H1 (cell line): ENCODE results near the gene OPHN1. TPM values are rescaled to one million over a fixed set of nuclear protein-coding genes. Genes with fewer than 3 reads are reported as not detected.

Experiments
- CTCF ChIA-PET: fragments of 300-600 bp; sonication (Branson Sonifier 250); formaldehyde crosslinking; loops from one replicate; lab custom pipeline; 2021; ENCODE audit not compliant: partially characterized antibody; lab: Charles Lee
- POLR2A ChIA-PET: fragments of 300-600 bp; sonication (Branson Sonifier 250); formaldehyde crosslinking; loops from one replicate; lab custom pipeline; 2021; ENCODE audit warnings: inconsistent platforms; ENCODE audit not compliant: partially characterized antibody; lab: Charles Lee
- DNase-seq, 2 experiments: peaks; one replicate each; pipeline versions ENCODE4 v3.0.0 to v3.0.0-alpha.2; 2010 to 2022; ENCODE audit warnings: low spot score in 2 of 2, low read depth in 1 of 2, mixed read lengths in 1 of 2
- FAIRE-seq: peaks from 2 replicates; lab custom pipeline; 2011; peaks lifted over from hg19 to GRCh38; lab: Jason Lieb, UNC
- H2AFZ ChIP-seq: 2 replicates; pipeline ENCODE4 v1.8.1; 2012; ENCODE audit warnings: low read length, inconsistent platforms
- H2AK5ac ChIP-seq: 2 replicates; pipeline ENCODE4 v1.6.1; 2013; ENCODE audit warnings: low read depth, low read length
- H2BK120ac ChIP-seq: replicated peaks from 2 replicates; pipeline ENCODE3; 2013; ENCODE audit warnings: low read depth, low read length, inconsistent platforms
- H2BK12ac ChIP-seq: 2 replicates; pipeline ENCODE4 v1.6.1; 2013; ENCODE audit warnings: low read depth, low read length
- H2BK15ac ChIP-seq: 2 replicates; pipeline ENCODE4 v1.6.1; 2013; ENCODE audit warnings: low read length
- H2BK20ac ChIP-seq: 2 replicates; pipeline ENCODE4 v1.6.1; 2013; ENCODE audit warnings: low read length
- H2BK5ac ChIP-seq: 2 replicates; pipeline ENCODE4 v1.6.1; 2013; ENCODE audit warnings: low read depth, low read length
- H3K14ac ChIP-seq: 2 replicates; pipeline ENCODE4 v1.6.1; 2013; ENCODE audit warnings: inconsistent platforms; ENCODE audit not compliant: insufficient read length
- H3K18ac ChIP-seq: 2 replicates; pipeline ENCODE4 v1.6.1; 2013; ENCODE audit warnings: low read length; ENCODE audit errors: extremely low read depth
- H3K23ac ChIP-seq: 2 replicates; pipeline ENCODE4 v1.6.1; 2013; ENCODE audit warnings: inconsistent platforms; ENCODE audit not compliant: insufficient read length
- H3K23me2 ChIP-seq: 2 replicates; pipeline ENCODE4 v1.6.1; 2013; ENCODE audit warnings: low read depth, low read length
- H3K27ac ChIP-seq: 2 replicates; pipeline ENCODE4 v1.6.1; 2011; ENCODE audit warnings: low read depth, low read length, inconsistent platforms
- H3K27me3 ChIP-seq, 4 experiments: replicated peaks in 1 of 4; 1 replicate in 1 of 4; 2 replicates in 3 of 4; pipeline versions ENCODE4 v1.6.1 to v1.8.1; 2011 to 2013; ENCODE audit warnings: low read length in 3 of 4, mild to moderate bottlenecking in 3 of 4, inconsistent platforms in 2 of 4, mixed read lengths in 2 of 4, moderate library complexity in 1 of 4; ENCODE audit not compliant: control insufficient read depth in 3 of 4, insufficient read depth in 3 of 4; ENCODE audit errors: extremely low read depth in 1 of 4
- H3K36me3 ChIP-seq, 4 experiments: 2 replicates each; pipeline versions ENCODE4 v1.6.1 to v1.8.1; 2011 to 2013; ENCODE audit warnings: mild to moderate bottlenecking in 4 of 4, low read length in 3 of 4, moderate library complexity in 2 of 4, control low read depth in 1 of 4, inconsistent platforms in 1 of 4; ENCODE audit not compliant: insufficient read depth in 4 of 4, control insufficient read depth in 2 of 4
- H3K4ac ChIP-seq: replicated peaks from 2 replicates; pipeline ENCODE3; 2013; ENCODE audit warnings: low read length, low read depth, mixed read lengths, inconsistent platforms; ENCODE audit not compliant: insufficient read length
- H3K4me1 ChIP-seq, 4 experiments: replicated peaks in 1 of 4; 1 replicate in 1 of 4; 2 replicates in 3 of 4; pipeline versions ENCODE4 v1.6.1 to v1.8.1; 2011 to 2013; ENCODE audit warnings: low read length in 3 of 4, inconsistent platforms in 2 of 4, mixed read lengths in 1 of 4; ENCODE audit not compliant: insufficient read depth in 4 of 4, control insufficient read depth in 3 of 4
- H3K4me2 ChIP-seq, 2 experiments: 2 replicates each; pipeline versions ENCODE4 v1.6.1 to v1.8.1; 2011 to 2013; ENCODE audit warnings: low read depth in 2 of 2, low read length in 2 of 2, control low read depth in 1 of 2, inconsistent platforms in 1 of 2, mild to moderate bottlenecking in 1 of 2; ENCODE audit not compliant: insufficient read depth in 1 of 2
- H3K4me3 ChIP-seq, 4 experiments: fragments of 200-600, 300-600 bp in 1 of 4; sonication (generic), shearing (Covaris generic), sonication (Bioruptor Twin) in 1 of 4; 2 replicates each; pipeline versions ENCODE4 v1.5.1 to v1.8.1; 2011 to 2016; ENCODE audit warnings: low read length in 4 of 4, low read depth in 3 of 4, control low read depth in 2 of 4, inconsistent platforms in 2 of 4, mild to moderate bottlenecking in 2 of 4, mixed read lengths in 1 of 4, moderate library complexity in 1 of 4; ENCODE audit not compliant: insufficient read depth in 2 of 4; ENCODE audit errors: extremely low read depth in 1 of 4
- H3K56ac ChIP-seq: replicated peaks from 2 replicates; pipeline ENCODE3; 2013; ENCODE audit warnings: low read depth, mild to moderate bottlenecking, mixed read lengths, low read length, inconsistent platforms; ENCODE audit not compliant: insufficient read length
- H3K79me1 ChIP-seq: 2 replicates; pipeline ENCODE4 v1.6.1; 2013; ENCODE audit warnings: low read depth, low read length, control low read depth
- H3K79me2 ChIP-seq, 2 experiments: 2 replicates each; pipeline versions ENCODE4 v1.6.1 to v1.8.1; 2012 to 2013; ENCODE audit warnings: low read length in 2 of 2, mild to moderate bottlenecking in 2 of 2, inconsistent platforms in 1 of 2; ENCODE audit not compliant: insufficient read depth in 2 of 2, control insufficient read depth in 1 of 2
- H3K9ac ChIP-seq, 4 experiments: replicated peaks in 1 of 4; 1 replicate in 1 of 4; 2 replicates in 3 of 4; pipeline versions ENCODE4 v1.6.1 to v1.8.1; 2011 to 2013; ENCODE audit warnings: low read depth in 3 of 4, low read length in 3 of 4, control low read depth in 2 of 4, mild to moderate bottlenecking in 2 of 4, moderate library complexity in 2 of 4, inconsistent platforms in 1 of 4; ENCODE audit errors: extremely low read depth in 1 of 4
- H3K9me3 ChIP-seq, 2 experiments: 2 replicates each; pipeline versions ENCODE4 v1.6.1 to v1.8.1; 2012 to 2013; ENCODE audit warnings: mild to moderate bottlenecking in 2 of 2, moderate library complexity in 2 of 2, control low read depth in 1 of 2, inconsistent platforms in 1 of 2, low read depth in 1 of 2, low read length in 1 of 2, mixed read lengths in 1 of 2; ENCODE audit not compliant: insufficient read depth in 2 of 2
- H4K20me1 ChIP-seq, 2 experiments: replicated peaks in 1 of 2; 2 replicates each; pipeline versions ENCODE3 to v1.8.1; 2011 to 2013; ENCODE audit warnings: inconsistent platforms in 2 of 2, low read length in 2 of 2, mild to moderate bottlenecking in 1 of 2; ENCODE audit not compliant: insufficient read depth in 2 of 2, control insufficient read depth in 1 of 2
- H4K5ac ChIP-seq: 2 replicates; pipeline ENCODE4 v1.6.1; 2013; ENCODE audit warnings: low read length, low read depth, mixed read lengths, inconsistent platforms; ENCODE audit not compliant: insufficient read length
- H4K8ac ChIP-seq: 2 replicates; pipeline ENCODE4 v1.8.0; 2013; ENCODE audit warnings: mild to moderate bottlenecking, moderate library complexity, low read length, inconsistent platforms; ENCODE audit not compliant: insufficient read depth; ENCODE audit errors: extremely low read depth
- H4K91ac ChIP-seq: replicated peaks from 2 replicates; pipeline ENCODE3; 2013; ENCODE audit warnings: low read length, mixed read lengths, inconsistent platforms; ENCODE audit not compliant: insufficient read length
- BACH1 ChIP-seq: IDR thresholded peaks from 2 replicates; pipeline ENCODE4 v1.6.1; 2012; ENCODE audit warnings: low read length, improper control_type of control experiment
- CBX5 ChIP-seq: fragments of 300-800, 300-1000 bp; sonication (generic); IDR thresholded peaks from 2 replicates; pipeline ENCODE4 v1.7.1; 2016; ENCODE audit warnings: antibody characterized with exemption, low read length, low read depth
- CHD2 ChIP-seq: IDR thresholded peaks from 2 replicates; pipeline ENCODE4 v1.6.1; 2012; ENCODE audit warnings: low read length, improper control_type of control experiment
- FOSL1 ChIP-seq: IDR thresholded peaks from 2 replicates; pipeline ENCODE4 v1.6.1; 2011; ENCODE audit warnings: mild to moderate bottlenecking, low read depth, low read length, moderate library complexity; ENCODE audit not compliant: insufficient read depth
- GTF2F1 ChIP-seq: IDR thresholded peaks from 2 replicates; pipeline ENCODE4 v1.6.1; 2012; ENCODE audit warnings: low read depth, low read length, improper control_type of control experiment, borderline replicate concordance
- KDM4A ChIP-seq: IDR thresholded peaks from one replicate; pipeline ENCODE4 v1.7.1; 2012; ENCODE audit warnings: low read depth, mild to moderate bottlenecking, moderate library complexity, low read length, inconsistent platforms; ENCODE audit not compliant: severe bottlenecking
- KDM5A ChIP-seq: fragments of 200-600 bp; IDR thresholded peaks from 2 replicates; pipeline ENCODE4 v1.7.1; 2012; ENCODE audit warnings: mild to moderate bottlenecking, low read length, inconsistent platforms, mixed read lengths
- MAFK ChIP-seq: IDR thresholded peaks from 2 replicates; pipeline ENCODE4 v1.6.1; 2012; ENCODE audit warnings: low read depth, mild to moderate bottlenecking, improper control_type of control experiment, low read length
- RFX5 ChIP-seq: IDR thresholded peaks from 2 replicates; pipeline ENCODE4 v1.6.1; 2011; ENCODE audit warnings: low read depth, low read length, improper control_type of control experiment, borderline replicate concordance
- RXRA ChIP-seq: IDR thresholded peaks from 2 replicates; pipeline ENCODE4 v1.6.1; 2011; ENCODE audit warnings: low read depth, mild to moderate bottlenecking, low read length, moderate library complexity; ENCODE audit not compliant: insufficient read depth
- SAP30 ChIP-seq: fragments of 300-600 bp; sonication (generic); IDR thresholded peaks from 2 replicates; pipeline ENCODE4 v1.7.1; 2012; ENCODE audit warnings: low read length, moderate library complexity, mild to moderate bottlenecking, inconsistent platforms; ENCODE audit not compliant: insufficient read depth, insufficient replicate concordance
- SIN3A ChIP-seq, 2 experiments: IDR thresholded peaks in 1 of 2; conservative IDR thresholded peaks in 1 of 2; 2 replicates each; pipeline ENCODE4 v1.6.1; 2011 to 2012; ENCODE audit warnings: low read length in 2 of 2, improper control_type of control experiment in 1 of 2, low read depth in 1 of 2, mild to moderate bottlenecking in 1 of 2
- TAF7 ChIP-seq: optimal IDR thresholded peaks from 2 replicates; pipeline ENCODE3; 2011; ENCODE audit warnings: low read depth, mild to moderate bottlenecking, inconsistent platforms, low read length, moderate library complexity, borderline replicate concordance
- TCF12 ChIP-seq: IDR thresholded peaks from 2 replicates; pipeline ENCODE4 v1.6.1; 2011; ENCODE audit warnings: low read depth, mild to moderate bottlenecking, low read length
- WGBS, 2 experiments: shearing (Covaris generic) in 1 of 2; methylation state at CpG; one replicate each; pipeline versions ENCODE4 v1.1.6 to v1.1.7; 2013 to 2015; ENCODE audit warnings: low lambda C conversion rate in 2 of 2, mixed read lengths in 2 of 2, inconsistent platforms in 1 of 2, low coverage in 1 of 2, missing lambda C conversion rate in 1 of 2; ENCODE audit not compliant: insufficient replicate concordance in 2 of 2, insufficient coverage in 1 of 2, insufficient read length in 1 of 2; ENCODE audit errors: extremely low coverage in 1 of 2, missing lambda C conversion rate in 1 of 2; 5-methylcytosine and 5-hydroxymethylcytosine counted together
- polyA plus RNA-seq, 7 experiments: library from polyadenylated mRNA; depleted of rRNA in 3 of 7; stranded (reverse) in 5 of 7; unstranded in 2 of 7; fragments of >200 nt in 5 of 7; fragments of 200-250 nt in 2 of 7; gene quantifications; 1 replicate in 5 of 7; 2 replicates in 1 of 7; 4 replicates in 1 of 7; pipeline versions ENCODE4 v1.2.1 to v1.2.3, GENCODE V29; 2011 to 2013; ENCODE audit warnings: missing spikeins in 2 of 7, mixed read lengths in 2 of 7
- total RNA-seq: library from RNA; stranded (reverse); fragmentation: NEBNext Ultra II Directional; extraction: Animal tissue kit (Norgen Biotek cat#: 25700); gene quantifications from 2 replicates; pipeline ENCODE4 v1.2.1, GENCODE V29; 2021

The OPHN1 gene
- total and polyA plus RNA-seq, 2 of the 8 experiments (the other 6 are each of a cell fraction or from before 2014, with no cell fraction given): 1.2 to 3.5 TPM

DNA sequence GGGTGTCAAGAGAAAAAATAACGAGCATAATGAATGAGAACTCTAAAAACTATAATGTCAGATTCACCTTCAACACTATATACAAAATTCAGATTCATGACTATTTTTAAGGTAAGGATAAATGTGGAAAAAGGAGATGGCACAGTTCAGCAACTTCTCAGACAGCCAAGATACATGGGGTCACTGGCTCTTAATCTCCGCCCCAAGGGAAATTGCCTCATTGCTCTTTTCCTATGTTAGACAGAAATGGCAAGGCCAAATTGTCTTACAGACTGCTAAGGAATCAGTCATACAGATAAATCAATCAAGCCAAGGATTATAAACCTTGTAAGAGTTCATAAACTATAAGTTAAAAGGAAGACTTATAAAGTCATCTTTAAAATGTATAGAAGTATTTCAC lies 183.4 kb downstream of the OPHN1 start:
- Histone ChIP-seq H2BK15ac (no peak overlapping the region), H3K79me2 (no peaks in the 10 kb centered on the region), H3K4ac (no peak overlapping the region), H3K23ac (no peak overlapping the region), H3K27me3 (no peaks in the 10 kb centered on the region), H2BK120ac (no peak overlapping the region), H3K27ac (no peak overlapping the region), H3K14ac (no peak overlapping the region), H2AK5ac (no peak overlapping the region), H3K4me3 (no peak overlapping the region), H4K20me1 (no peaks in the 10 kb centered on the region), H3K4me1 (no peaks in the 10 kb centered on the region), H2BK20ac (no peak overlapping the region), H3K9ac (no peak overlapping the region), H3K23me2 (no peaks in the 10 kb centered on the region), H2BK12ac (no peak overlapping the region), H3K18ac (no peak overlapping the region), H2AFZ (no peak overlapping the region), H4K5ac (no peak overlapping the region), H2BK5ac (no peak overlapping the region), H4K8ac (no peak overlapping the region), H3K79me1 (no peaks in the 10 kb centered on the region), H3K9me3 (no peaks in the 10 kb centered on the region), H3K4me2 (no peak overlapping the region), H3K36me3 (no peaks in the 10 kb centered on the region), H4K91ac (no peak overlapping the region), H3K56ac (no peak overlapping the region)
- FAIRE-seq (no peak), DNase-seq (no peak)
- ChIA-PET CTCF (interaction anchor here (0.9 kb wide), 1 partner anchor 11 kb away, joined by 5 read pairs; no protein-coding TSS in a partner anchor), POLR2A (no interaction called here)
- WGBS, 2 experiments: 58% methylated on average over 2 of the region's 2 CpGs; no CpG with 5 or more reads in 1 of the 2 experiments
- TF ChIP-seq GTF2F1 (no peak), TCF12 (no peak), RXRA (no peak), MAFK (no peak), KDM5A (no peak), CBX5 (no peak), TAF7 (no peak), FOSL1 (no peak), SAP30 (no peak), CHD2 (no peak), BACH1 (no peak), SIN3A (conservative IDR thresholded peaks at IDR 0.05 in 1 of 2, IDR thresholded peaks at IDR 0.05 in 1 of 2; ENCODE audit: low read depth in 1 of 2, low read length in 2 of 2) (no peak), RFX5 (no peak), KDM4A (no peak)
